Measurements from ENCODE around the gene AIFM3.

AIFM3 gene

GRCh38 chr22:21010426-21011113, 43.5 kb downstream of the AIFM3 start:
- DNase-seq: no peak

- DNase-seq: no peak
Observed at GRCh38 chr22:21012446-21013407, 45.7 kb downstream of the AIFM3 start.

DNA sequence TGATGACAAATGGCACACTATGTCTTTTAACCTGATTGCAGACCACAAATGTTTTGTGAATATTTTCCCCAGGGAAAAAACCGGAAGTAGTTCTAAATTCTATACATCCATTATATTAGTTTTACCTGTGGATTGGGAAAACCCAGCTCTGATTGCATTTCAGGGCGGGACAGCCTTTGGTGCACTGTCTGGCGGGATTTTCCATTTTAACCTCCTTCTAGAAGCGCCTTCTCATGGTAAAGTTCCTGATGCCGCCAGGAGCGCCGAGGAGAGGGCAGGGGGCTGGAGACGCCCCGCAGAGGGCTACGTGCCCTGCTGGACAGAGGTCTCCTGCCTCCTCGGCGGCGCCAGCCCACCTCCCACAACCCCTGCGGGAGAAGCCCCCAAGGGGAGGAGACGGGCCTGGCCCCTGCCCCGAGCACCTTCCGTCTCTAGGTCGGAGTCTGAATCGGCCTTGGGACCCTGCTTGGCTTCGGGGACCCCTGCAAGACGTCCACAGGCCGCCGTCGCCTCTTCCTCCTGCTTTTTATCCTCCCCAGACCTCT, 46.7 kb downstream of the AIFM3 start:
- DNase-seq: no peak

- DNase-seq: peak; percentile 82
Observed at GRCh38 chr22:21014202-21014725, 47.2 kb downstream of the AIFM3 start.

DNA sequence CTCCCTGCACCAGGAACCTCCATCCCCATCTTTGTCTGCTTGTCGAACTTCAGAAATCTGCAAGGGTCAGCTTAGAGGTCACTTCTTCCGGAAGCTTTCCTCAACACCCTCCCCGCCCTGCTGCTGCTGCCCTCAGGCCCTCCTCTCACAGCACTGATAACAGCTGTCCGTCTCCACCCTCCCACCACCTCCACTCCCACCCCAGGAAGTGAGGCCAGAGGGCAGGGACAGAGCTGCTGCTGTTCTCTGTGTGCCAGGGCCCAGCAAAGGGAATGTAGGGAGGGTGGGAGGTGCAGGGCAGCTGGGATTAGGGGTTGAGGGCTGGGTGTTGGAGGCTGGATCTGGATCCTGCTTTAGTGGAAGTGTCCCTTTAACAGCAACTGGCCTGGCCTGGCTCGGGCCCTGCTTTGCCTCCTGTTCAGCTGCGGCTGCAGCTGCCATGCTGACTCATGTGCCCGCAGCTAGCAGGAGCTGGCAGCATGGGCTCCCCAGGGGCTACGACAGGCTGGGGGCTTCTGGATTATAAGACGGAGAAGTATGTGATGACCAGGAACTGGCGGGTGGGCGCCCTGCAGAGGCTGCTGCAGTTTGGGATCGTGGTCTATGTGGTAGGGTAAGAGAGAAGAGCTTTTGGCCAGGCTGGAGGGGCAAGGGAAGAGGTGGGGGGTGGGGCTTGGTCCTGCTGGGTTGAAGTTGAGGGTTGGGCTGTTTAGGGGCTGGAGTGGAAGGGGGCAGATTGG, 47.8 kb downstream of the AIFM3 start, which contains the start of gene P2RX6:
P2RX6 (plus strand) TSS at position 440 of the 740 bp plus-strand sequence; CDS start at position 450, 10 bp downstream.
- DNase-seq: peak; percentile 45

GRCh38 chr22:21015466-21016006, 48.5 kb downstream of the AIFM3 start:
- DNase-seq: no peak

- DNase-seq: no peak
Observed at GRCh38 chr22:21016644-21017420, 49.8 kb downstream of the AIFM3 start.

DNA sequence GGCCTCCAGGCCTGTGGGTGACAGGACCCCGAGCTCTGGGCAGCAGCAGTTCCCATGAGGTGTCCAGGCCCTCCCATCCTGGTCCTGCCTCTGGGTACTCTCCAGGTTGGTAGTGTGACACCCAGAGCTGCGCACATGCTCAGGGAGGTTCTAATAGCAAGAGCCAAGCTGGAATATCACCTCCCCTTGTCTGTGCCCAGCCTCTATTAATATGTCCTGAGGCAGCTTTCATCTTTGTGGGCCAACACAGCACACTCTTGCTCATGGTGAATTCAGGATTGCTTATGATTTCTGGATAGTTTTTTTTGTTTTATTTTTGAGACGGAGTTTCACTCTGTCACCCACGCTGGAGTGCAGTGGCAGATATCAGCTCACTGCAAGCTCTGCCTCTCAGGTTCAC, 51.3 kb downstream of the AIFM3 start:
- DNase-seq: no peak

DNA sequence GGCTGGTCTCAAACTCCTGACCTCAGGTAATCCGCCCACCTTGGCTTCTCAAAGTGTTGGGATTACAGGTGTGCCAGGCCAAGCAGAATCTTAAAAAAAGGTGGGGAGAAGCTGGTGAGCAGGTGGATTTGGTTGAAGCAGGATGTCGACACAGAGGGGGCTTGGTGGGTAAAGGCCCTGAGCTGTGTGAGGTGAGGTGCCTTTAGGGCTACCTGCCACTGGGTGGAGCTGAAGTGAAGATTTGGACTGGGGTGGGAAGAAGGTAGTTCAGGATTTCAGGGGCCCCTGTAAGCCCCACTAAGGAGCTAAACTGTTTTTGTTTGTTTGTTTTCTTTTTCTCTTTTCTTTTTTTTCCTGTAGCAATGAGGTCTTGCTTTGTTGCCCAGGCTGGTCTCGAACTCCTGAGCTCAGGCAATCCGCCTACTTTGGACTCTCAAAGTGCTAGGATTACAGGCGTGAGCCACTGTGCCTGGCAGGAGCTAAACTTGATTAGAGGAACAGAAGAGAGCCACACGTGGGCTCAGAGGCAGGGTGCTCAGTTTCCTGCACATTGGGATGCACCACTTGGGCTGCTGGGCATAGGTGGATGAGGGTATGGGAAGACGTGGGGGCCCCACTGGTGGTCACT, 53.9 kb downstream of the AIFM3 start:
- no peak for DNase-seq

DNA sequence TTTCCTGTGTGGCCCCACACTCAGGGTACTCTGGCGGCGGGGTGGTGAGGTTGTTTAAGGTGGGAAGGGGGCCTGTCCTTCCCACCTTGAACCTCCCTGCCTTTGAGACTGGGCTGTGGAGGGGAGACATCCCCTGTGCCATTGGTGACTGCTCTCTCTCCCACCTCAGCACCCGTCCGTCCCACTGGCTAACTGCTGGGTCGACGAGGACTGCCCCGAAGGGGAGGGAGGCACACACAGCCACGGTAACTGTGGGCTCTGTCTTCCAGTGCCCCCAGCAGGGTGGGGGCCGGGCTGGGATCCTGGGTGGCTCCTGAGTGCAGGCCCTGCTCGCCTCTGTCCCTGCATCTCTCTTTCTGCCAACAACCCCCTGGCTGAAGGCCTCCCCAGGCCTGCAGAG, 55.5 kb downstream of the AIFM3 start:
- no peak for DNase-seq

DNA sequence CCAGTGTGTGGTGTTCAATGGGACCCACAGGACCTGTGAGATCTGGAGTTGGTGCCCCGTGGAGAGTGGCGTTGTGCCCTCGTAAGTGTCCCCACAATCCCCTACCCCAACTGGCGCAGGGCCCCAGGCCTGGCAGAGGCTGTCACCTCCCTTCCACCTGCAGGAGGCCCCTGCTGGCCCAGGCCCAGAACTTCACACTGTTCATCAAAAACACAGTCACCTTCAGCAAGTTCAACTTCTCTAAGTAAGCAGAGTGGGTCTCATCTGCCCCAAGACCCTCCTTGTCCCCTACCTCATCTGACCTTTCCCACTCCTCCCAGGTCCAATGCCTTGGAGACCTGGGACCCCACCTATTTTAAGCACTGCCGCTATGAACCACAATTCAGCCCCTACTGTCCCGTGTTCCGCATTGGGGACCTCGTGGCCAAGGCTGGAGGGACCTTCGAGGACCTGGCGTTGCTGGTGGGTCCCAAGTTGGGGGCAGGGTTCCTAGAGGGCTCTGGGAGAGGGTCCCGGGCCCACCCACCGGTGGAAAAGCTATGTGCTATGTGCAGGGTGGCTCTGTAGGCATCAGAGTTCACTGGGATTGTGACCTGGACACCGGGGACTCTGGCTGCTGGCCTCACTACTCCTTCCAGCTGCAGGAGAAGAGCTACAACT, 56.0 kb downstream of the AIFM3 start:
- DNase-seq: no peak

DNA sequence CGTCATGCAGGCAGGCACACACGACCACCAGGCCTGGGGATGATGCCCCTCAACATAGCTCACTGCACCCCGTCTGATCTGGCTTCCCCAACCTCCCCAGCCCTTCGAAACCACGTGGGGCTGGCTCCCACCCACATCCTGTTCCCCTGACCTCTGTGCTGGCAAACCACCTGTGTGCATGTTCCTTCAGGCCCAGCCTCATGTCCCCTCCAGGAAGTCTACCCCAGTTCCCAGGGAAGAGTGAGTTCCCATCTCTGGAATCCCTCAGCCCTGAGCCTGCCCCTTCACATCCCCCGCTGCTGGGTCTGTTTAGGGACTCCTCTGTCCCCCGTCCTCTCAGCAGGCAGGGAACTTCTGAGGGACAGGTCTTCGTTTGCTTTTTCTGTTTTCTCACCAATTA, 58.2 kb downstream of the AIFM3 start:
- no peak for DNase-seq

DNA sequence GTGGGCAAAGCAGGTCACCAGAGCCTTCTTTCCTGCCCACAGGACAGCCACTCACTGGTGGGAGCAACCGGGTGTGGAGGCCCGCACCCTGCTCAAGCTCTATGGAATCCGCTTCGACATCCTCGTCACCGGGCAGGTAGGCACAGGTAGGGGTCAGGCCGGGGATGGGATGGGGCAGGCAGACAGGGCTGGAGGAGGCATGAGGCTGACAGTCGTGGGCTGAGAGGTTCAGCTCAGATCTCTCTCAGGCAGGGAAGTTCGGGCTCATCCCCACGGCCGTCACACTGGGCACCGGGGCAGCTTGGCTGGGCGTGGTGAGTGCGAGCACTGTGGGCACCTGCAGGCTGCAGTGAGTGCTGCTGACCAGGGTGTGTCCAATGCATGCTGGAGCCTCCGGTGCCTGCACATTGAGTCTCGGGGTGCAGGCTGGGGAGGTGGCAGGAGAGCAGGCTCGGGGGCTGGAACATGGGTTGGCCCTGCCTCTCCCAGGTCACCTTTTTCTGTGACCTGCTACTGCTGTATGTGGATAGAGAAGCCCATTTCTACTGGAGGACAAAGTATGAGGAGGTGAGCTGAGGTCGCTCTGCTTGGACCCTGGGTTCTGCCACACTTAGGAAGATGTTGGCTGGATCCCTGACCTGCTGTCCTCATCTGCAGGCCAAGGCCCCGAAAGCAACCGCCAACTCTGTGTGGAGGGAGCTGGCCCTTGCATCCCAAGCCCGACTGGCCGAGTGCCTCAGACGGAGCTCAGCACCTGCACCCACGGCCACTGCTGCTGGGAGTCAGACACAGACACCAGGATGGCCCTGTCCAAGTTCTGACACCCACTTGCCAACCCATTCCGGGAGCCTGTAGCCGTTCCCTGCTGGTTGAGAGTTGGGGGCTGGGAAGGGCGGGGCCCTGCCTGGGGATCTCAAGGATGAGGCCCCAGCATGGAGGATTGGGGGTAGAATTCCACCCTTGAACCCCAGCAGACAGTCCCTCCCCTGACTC, 59.0 kb downstream of the AIFM3 start:
- DNase-seq: no peak

GRCh38 chr22:21026783-21027692, 60.0 kb downstream of the AIFM3 start:
- no peak for DNase-seq

- no peak for DNase-seq
Observed at GRCh38 chr22:21028277-21029251, 61.5 kb downstream of the AIFM3 start.

- no peak for DNase-seq
Observed at GRCh38 chr22:21029486-21030025, 62.5 kb downstream of the AIFM3 start.

DNA sequence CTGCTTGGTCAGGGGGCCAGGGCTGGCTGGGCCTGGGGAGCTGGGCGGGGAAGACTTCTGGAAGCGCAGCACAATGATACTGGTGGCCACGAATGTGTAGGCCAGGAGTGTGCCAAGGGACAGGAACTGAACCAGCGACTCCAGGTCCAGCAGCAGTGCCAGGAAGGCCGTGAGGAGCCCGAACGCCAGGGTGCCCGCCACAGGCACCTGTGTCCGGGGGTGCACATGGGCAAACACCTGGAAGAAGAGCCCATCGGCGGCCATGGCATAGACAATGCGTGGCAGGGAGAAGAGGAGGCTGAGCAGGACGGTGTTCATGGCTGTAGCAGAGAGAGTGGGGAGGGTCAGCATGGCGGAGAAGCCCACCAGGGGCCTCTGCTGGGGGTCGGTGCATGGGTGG, 63.0 kb downstream of the AIFM3 start:
- DNase-seq: no peak
